GM19238 (cell line): ENCODE data around the gene IL12RB1.
"Not testable (repeated sequence)": the region's sequence is repeated elsewhere in the genome, so short reads cannot be mapped to it uniquely, and the experiment has no call there.

ENCODE experiments used
- DNase-seq: peaks from one replicate; pipeline ENCODE4 v3.0.0; 2011; ENCODE audit warnings: low spot score; ENCODE audit not compliant: insufficient read length

Gene IL12RB1

GRCh38 chr19:18046059-18046718, 40.5 kb downstream of the IL12RB1 start:
- DNase-seq = no peak

DNA sequence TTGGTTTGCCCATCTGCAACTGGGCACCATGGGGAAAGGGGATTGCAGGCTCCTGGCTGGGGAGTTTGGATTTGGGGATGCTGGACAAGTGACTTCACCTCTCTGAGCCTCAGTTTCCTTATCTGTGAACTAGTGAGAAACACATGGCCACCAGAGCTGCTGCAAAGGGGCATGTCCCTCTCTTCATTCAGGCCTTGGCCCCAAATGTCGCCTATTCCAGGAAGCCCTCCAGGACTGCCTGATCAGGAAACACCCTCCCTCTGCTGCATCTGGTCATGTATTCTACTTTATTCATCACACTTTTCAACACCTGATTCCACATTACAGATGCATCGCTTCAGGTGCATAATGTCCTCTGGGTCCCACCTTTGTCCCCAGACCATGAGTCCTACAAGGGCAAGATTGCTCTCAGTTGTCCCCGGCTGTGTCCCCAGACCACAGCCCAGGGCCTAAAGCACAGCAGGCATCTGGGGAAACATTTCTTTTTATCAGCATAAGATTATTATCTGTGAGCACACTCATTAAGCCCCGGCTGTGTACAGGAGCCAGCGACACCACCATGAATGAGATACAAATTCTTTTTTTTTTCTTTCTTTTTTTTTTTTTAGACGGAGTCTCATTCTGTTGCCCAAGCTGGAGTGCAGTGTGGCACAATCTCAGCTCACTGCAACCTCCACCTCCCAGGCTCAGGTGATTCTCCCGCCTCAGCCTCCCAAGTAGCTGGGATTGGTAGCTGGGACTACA, 41.3 kb downstream of the IL12RB1 start:
- DNase-seq = no peak

DNA sequence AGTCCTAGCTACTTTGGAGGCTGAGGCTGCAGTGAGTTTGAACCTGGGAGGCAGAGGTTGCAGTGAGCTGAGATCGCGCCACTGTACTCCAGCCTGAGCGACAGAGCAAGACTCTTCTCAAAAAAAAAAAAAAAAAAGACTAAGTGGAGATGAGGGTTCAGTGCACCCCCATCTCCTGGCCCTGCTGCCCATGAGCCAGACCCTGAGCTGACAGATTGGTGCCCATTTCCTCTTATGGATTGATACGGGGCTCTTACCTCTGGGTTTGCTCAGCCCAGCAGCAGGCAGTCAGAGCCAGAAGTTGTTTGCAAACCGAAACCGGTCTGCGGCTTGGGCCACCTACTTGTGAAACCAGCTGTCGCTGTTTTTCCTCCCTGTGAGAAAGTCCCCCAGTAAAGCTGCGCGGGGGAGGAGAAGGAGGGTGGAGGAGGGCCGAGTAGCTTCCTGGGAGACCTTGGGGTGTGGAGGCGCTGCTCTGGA, 41.9 kb downstream of the IL12RB1 start:
- DNase-seq = peak; percentile 94

GRCh38 chr19:18043676-18044075, 43.1 kb downstream of the IL12RB1 start:
- DNase-seq = no peak

- no peak for DNase-seq
These were observed 45.7 kb downstream of the IL12RB1 start for GRCh38 chr19:18041054-18041453.

DNA sequence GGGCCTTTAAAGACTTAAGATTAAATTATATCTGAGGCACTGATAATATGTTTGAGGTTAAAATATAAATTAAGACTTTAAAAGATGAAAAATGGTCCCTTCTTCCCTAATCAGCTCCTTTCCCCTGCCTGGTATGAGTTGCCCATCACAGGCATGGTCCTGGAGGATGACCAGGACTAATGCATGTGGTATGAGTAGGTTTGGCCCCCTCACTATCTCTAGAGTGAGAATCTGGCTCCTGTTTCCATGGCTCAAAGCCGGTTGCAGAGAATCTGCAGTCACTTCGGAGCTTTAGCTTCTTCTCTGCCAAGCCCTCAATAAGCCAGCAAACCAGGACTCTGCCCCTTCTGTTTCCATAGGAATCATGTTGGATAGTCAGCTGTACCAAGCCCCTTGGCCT, 54.6 kb downstream of the IL12RB1 start:
- not testable (repeated sequence) for DNase-seq

DNA sequence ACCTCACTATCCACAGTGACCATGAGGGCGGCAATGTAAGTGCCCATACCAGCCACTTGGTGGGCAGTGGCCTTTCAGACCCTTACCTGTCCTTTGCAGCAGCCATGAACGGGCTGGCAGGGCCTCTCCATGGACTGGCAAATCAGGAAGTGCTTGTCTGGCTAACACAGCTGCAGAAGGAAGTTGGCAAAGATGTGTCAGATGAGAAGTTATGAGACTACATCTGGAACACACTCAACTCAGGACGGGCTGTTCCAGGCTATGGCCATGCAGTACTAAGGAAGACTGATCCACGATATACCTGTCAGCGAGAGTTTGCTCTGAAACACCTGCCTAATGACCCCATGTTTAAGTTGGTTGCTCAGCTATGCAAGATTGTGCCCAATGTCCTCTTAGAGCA, 55.3 kb downstream of the IL12RB1 start:
- not testable (repeated sequence) for DNase-seq

DNA sequence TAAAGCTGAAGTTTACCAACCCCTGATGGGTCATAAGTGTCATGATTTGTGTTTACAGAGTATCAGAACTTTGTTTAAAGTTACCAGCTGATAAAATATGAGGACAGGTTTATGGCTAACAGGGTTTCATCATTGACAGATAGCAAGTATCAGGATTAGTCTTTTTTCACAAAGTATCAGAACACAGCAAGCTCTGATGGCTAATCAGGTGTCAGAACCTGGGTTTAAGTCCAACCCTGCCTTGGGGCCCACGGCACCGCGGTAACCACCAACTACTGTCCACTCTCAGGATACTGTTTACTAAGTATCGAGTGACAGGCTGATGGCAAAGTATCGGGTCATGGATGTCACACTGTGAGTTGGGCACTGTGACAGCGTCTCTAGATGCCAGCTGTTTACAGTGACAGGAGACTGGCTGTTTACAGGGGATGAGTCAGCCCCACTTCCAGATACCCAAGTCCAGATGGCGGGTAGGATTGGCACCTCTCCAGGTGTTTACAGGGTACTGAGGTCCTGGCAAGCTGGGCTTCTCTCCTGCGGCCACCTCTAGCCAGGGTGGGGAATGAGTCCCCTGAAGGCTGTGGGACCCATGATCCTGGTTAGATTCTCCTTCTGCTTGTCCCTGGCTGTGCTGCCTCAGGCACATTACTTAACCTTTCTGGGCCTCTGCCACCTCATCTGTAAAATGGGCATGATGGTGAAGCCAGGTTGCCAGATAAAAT, 57.0 kb downstream of the IL12RB1 start:
- no peak for DNase-seq

GRCh38 chr19:18027151-18027550, 59.6 kb downstream of the IL12RB1 start:
- DNase-seq = no peak

DNA sequence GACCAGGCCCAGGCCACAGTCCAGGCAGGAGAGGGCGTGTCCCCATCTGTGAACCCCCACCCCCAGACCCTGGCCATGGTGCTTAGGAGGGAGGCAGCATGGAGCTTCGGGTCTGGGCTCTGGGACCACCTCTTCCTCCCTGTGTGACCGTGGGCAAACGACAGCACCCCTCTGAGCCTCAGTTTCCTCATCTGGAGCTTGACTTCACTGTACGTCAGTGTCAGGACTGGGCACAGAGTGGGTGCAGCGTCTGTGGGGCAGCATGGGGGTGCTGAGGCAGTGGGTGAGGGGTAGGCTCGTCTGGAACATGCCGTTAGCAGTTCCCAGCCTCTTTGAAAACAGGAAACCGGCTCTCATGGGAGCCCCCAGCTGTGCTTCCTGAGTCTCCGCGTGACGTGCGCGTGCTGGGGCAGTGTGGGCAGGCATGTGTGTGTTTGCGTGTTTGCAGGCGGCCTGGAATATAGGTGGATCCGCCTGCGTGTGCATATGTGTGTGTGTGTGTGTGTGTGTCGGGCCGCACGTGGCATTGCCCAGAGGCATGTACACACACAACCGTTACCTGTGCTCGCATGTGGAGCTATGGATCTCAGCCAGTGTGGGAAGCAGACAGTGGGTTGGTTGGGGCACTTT, 63.0 kb downstream of the IL12RB1 start:
- DNase-seq = no peak

DNA sequence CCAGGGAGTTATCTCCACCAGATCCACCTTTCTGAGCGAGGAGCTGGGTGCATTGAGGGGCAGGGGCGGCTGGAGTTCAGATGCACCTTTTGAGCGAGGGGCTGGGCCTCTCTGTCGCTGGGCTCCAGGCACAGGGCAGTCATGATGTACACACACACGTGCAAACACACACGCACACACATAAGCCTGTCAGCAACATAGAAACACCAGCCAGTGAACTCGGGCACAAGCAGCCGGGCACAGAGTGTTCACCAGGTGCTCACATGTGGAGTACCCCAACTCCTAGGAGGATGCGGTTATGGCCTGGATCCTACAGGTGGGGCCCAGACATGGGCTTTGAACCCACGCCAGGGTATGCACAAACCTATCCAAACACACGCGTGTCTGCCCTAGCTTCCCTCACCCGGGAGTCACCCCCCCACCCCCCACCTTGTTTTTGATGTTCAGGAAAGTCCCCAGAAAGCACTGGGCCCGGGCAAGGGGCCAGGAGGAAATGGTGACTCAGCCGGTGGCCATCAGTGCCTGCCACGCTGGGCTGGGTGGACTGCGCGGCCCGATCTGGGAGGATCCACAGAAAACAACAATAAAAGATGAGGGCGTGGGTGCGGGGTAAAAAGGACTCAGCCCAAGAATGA, 65.5 kb downstream of the IL12RB1 start:
- DNase-seq = no peak

DNA sequence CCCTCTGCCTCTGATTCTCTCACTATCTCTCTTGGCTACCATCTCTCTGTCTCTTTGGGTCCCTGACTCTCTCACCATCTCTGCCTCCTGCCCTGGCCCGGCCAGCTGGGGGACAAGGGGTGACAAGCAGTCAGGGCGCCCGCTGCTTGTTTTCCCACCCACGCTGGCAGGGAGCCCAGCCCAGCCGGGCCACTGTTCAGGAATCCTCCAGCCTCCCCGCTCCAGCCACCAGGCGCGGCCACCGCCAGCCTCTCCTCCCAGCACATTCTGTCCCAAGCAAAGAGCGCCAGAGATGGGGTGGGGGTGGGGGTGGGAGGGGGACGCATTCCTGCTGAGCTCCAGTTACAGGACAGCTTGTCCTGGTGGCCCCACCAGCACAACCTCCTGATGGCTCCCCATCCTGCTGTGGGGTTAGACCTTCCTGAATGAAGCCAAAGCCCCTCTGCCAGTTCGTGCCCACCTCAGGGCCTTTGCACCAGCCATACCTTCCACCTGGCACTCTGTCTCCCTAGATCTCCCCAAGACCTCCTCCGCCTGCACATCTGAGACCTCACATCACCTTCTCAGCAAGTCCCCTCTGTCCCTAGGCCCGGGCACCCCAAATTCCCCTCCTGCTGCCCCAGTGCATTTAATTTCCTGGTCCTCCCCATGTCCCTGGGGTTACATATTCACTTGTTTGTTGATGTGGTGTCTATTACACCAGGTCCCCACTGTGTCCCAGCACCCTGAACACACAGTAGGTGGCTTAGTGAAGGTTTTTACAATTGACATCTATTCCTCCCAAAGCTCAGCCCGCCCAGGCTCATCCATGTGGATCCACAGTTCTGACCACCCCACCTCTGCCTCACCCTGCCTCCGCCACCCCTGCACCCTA, 66.3 kb downstream of the IL12RB1 start:
- no peak for DNase-seq

GRCh38 chr19:18017275-18018083, 69.3 kb downstream of the IL12RB1 start:
- DNase-seq = no peak

GRCh38 chr19:18016209-18016910, 70.4 kb downstream of the IL12RB1 start:
- no peak for DNase-seq

GRCh38 chr19:18014197-18014596, 72.5 kb downstream of the IL12RB1 start:
- DNase-seq = no peak

DNA sequence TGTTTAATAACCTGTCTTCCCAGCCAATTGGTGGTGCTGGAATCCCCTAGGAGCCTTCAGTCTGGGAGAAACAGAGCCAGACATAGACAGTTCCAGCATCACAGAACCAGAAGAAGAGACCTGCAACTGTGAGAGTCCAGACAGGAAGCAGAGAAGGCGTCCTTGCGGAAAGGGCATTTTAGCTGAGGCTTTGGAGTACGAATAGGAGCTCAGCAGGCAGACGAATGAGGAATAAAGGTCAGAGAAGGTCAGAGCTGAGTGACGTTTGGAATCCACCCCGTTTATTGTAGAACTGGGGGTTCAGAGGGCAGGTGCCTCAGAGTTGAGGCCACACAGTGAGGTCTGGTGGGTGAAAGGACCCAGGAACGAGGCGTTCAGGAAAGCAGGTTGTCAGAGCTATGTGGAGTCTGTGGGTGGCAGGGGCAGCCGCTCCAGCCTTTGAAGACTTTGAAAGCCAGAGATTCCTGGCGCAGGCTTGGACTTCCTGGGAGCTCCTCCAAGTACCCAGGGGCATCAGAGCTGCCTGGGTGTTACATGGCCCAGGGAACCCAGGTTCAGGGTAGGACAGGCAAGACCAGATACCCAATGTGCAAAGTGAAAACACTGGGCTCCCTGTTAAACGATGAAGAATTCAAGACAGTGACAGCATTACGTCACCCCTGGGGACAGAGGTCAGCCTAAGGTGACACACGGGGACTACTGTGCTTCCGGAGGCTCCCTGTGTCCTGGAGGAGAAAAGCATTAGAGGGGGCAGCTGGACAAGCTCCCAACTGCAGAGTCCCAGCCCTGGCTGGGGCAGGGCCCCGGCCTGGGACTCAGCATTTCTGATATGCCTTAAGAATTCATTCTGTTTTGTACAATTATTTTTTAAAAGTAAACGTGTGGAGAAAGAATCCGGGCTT, 73.3 kb downstream of the IL12RB1 start:
- DNase-seq = no peak

DNA sequence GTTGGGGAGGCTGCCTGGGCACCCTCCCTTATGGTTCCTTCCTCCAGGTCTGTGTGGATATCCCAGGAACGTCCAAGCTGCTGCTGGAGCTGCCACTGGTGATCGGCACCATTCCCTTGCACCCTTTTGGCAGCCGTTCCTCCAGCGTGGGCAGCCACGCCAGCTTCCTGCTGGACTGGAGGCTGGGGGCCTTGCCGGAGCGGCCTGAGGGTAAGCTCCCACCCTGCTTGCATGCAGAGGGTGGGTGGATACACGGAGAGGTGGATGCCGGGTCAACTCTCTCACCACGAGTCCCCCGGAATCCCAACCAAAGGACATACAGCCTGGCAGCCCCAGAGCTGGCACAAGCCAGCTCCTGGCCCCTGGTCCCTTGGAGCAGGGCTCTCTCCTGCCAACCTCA, 76.6 kb downstream of the IL12RB1 start:
- no peak for DNase-seq
